Glutamatergic neuron (in vitro differentiated cells): ENCODE results near the gene SCN1B. TPM values are rescaled to one million over a fixed set of nuclear protein-coding genes. Genes with fewer than 3 reads are reported as not detected.

Experiments used
- DNase-seq: peaks from one replicate; pipeline ENCODE4 v3.0.0; 2022
- H3K27ac Mint-ChIP-seq: one replicate; pipeline ENCODE4 v1.8.0; 2020; ENCODE audit warnings: mild to moderate bottlenecking, mixed read lengths, inconsistent platforms; ENCODE audit not compliant: unreplicated experiment
- H3K27me3 Mint-ChIP-seq: one replicate; pipeline ENCODE4 v1.8.0; 2020; ENCODE audit warnings: mild to moderate bottlenecking, moderate library complexity, mixed read lengths, inconsistent platforms; ENCODE audit not compliant: unreplicated experiment
- H3K36me3 Mint-ChIP-seq: one replicate; pipeline ENCODE4 v1.8.0; 2020; ENCODE audit warnings: mild to moderate bottlenecking, mixed read lengths, inconsistent platforms; ENCODE audit not compliant: unreplicated experiment
- H3K4me1 Mint-ChIP-seq: one replicate; pipeline ENCODE4 v1.8.0; 2020; ENCODE audit warnings: mild to moderate bottlenecking, low read depth, mixed read lengths, inconsistent platforms; ENCODE audit not compliant: unreplicated experiment
- H3K4me3 Mint-ChIP-seq: one replicate; pipeline ENCODE4 v1.8.0; 2020; ENCODE audit warnings: mild to moderate bottlenecking, mixed read lengths, inconsistent platforms; ENCODE audit not compliant: unreplicated experiment
- H3K9me3 Mint-ChIP-seq: one replicate; pipeline ENCODE4 v1.8.0; 2020; ENCODE audit warnings: mild to moderate bottlenecking, moderate library complexity, mixed read lengths, inconsistent platforms; ENCODE audit not compliant: unreplicated experiment
- CTCF ChIP-seq: fragments of 200-600 bp; sonication (generic); IDR thresholded peaks from one replicate; pipeline ENCODE4 v1.5.0; 2021; ENCODE audit not compliant: partially characterized antibody, unreplicated experiment
- total RNA-seq: library from RNA; stranded (reverse); fragmentation: NEBNext Ultra II Directional; extraction: Animal tissue kit (Norgen Biotek cat#: 25700); gene quantifications from one replicate; pipeline ENCODE4 v1.2.1, GENCODE V29; 2021; ENCODE audit not compliant: unreplicated experiment

The SCN1B gene
- total RNA-seq, 1 donor from 2014 or later: 12.0 TPM

DNA sequence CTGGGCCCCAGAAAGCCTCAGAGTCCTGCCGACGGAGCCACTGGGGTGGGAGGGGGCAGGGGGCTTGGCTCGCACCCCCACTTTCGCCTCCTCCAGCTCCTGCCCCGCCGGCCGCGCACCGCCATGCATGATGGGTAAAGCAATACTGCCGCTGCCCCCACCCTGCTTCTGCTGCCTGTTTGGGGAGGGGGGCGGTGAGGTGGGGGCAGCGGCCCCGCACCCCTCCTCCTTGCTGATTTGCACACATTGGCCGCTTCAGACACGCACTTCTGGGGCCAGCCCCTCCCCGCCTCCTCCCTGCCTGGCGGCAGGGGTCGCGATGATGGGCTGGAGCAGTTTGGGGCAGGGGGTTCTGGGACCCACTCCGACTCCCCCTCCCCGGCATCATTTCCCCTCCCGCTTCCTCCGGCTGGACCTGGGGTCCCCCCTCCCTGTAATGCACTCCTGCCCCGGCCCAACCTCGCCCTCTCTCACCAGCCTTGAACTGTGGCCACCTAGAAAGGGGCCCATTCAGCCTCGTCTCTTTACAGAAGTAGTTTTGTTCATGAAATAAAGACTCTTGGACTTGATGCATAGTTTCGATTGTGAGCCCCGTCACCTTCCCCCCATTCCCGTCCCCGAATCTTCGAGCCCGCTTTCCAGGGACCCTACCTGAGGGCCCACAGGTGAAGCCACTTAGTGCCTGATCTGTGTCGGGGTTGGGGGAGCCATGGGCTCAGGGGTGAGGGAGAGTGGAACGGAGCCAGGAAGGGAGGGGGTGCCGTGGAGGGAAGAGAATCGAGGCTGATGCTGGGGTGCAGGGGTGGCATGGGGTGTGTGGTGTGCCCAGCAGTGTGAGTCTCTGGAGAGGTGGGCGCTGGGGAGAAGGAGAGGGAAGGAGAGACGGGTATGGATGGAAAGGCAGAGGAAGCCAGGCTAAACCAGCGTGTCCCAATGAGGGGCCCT is 9.9 kb downstream of the SCN1B start:
- no peak overlapping the region for H3K27ac Mint-ChIP-seq
- peaks cover 2% of the 10 kb centered on the region for H3K9me3 Mint-ChIP-seq
- no peak overlapping the region for H3K4me3 Mint-ChIP-seq
- H3K36me3 Mint-ChIP-seq: no peaks in the 10 kb centered on the region
- DNase-seq: no peak
- H3K27me3 Mint-ChIP-seq: peaks cover 18% of the 10 kb centered on the region
- no peaks in the 10 kb centered on the region for H3K4me1 Mint-ChIP-seq
- no peak for TF ChIP-seq CTCF

GRCh38 chr19:35040826-35041547 is 10.7 kb downstream of the SCN1B start:
- Mint-ChIP-seq H3K4me3 (no peak overlapping the region), H3K36me3 (no peaks in the 10 kb centered on the region), H3K27me3 (peaks cover 18% of the 10 kb centered on the region), H3K4me1 (peaks cover 4% of the 10 kb centered on the region), H3K27ac (no peak overlapping the region), H3K9me3 (peaks cover 2% of the 10 kb centered on the region)
- no peak for TF ChIP-seq CTCF
- peak; percentile 63 for DNase-seq

GRCh38 chr19:35041548-35042055 is 11.3 kb downstream of the SCN1B start, which contains the start of gene HPN:
Gene HPN, plus strand, starts transcription at chr19:35041721. Its CDS starts 786 bp downstream, at chr19:35042507.
- Mint-ChIP-seq H3K27ac (no peak within 1 kb of the TSS), H3K4me3 (peak within 1 kb of the TSS; percentile 34), H3K36me3 (no peaks in the 10 kb centered on the region), H3K4me1 (peaks cover 4% of the 10 kb centered on the region), H3K9me3 (peaks cover 2% of the 10 kb centered on the region), H3K27me3 (peaks cover 18% of the 10 kb centered on the region)
- no peak for DNase-seq
- TF ChIP-seq CTCF: no peak

DNA sequence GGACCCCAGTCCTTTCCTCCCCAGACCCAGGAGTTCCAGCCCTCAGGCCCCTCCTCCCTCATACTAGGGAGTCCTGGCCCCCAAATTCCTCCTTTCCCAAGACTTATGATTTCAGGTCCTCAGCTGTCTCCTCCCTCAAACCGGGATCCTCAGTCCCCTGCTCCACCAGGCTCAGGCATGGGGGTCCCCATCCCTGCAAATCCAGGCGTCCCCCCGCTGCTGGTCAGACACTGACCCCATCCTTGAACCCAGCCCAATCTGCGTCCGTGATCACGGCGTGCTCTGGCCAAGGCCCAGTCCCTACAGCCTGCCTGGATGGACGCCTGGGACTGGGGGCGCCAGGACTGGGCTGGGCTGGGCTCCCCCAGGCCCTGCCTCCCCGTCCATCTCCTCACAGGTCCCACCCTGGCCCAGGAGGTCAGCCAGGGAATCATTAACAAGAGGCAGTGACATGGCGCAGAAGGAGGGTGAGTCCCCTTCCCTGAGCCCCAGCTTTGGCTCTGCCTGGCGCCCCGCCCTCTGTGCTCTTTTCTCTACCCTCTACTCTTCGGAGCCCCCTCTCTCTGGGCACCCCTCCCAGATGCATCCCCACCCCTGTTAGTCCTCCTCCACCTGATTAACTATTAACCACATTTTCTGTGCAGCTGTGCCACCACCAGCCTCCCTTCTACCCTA is 11.9 kb downstream of the SCN1B start:
- no peak for TF ChIP-seq CTCF

More for the DNA sequence above, 11.9 kb downstream of the SCN1B start:
- Mint-ChIP-seq H3K27ac (no peak overlapping the region), H3K9me3 (peaks cover 3% of the 10 kb centered on the region), H3K4me1 (peaks cover 5% of the 10 kb centered on the region), H3K27me3 (peaks cover 20% of the 10 kb centered on the region), H3K4me3 (peak overlapping the region; percentile 34), H3K36me3 (no peaks in the 10 kb centered on the region)
- no peak for DNase-seq
